SHP77 (cell line): ENCODE data around the gene SLC28A3.
"Not testable (repeated sequence)": the region's sequence is repeated elsewhere in the genome, so short reads cannot be mapped to it uniquely, and the experiment has no call there.

ENCODE experiments used
- DNase-seq, 2 experiments: peaks; one replicate each; lab custom pipeline; 2025; lab: John Stamatoyannopoulos, UW

The SLC28A3 gene

GRCh38 chr9:84340535-84340934, at the start of gene SLC28A3:
Gene SLC28A3, minus strand, starts transcription at chr9:84340758. Its CDS starts 125 bp downstream, at chr9:84340633.
- DNase-seq: no peak

GRCh38 chr9:84390254-84390653, 49.7 kb upstream of the SLC28A3 start:
- not testable (repeated sequence) for DNase-seq

GRCh38 chr9:84387821-84388220, 47.3 kb upstream of the SLC28A3 start:
- DNase-seq: no peak

- no peak for DNase-seq
These were observed 46.2 kb upstream of the SLC28A3 start for GRCh38 chr9:84386753-84387152.

GRCh38 chr9:84385386-84386040, 45.0 kb upstream of the SLC28A3 start:
- no peak for DNase-seq

GRCh38 chr9:84384617-84385016, 44.1 kb upstream of the SLC28A3 start:
- DNase-seq: no peak

- DNase-seq: no peak
These were observed 42.6 kb upstream of the SLC28A3 start for GRCh38 chr9:84383178-84383577.

- DNase-seq: no peak
These were observed 42.2 kb upstream of the SLC28A3 start for GRCh38 chr9:84382720-84383119.

GRCh38 chr9:84381508-84381907, 41.0 kb upstream of the SLC28A3 start:
- DNase-seq: no peak

- no peak for DNase-seq
These were observed 39.2 kb upstream of the SLC28A3 start for GRCh38 chr9:84379740-84380139.

- no peak for DNase-seq
These were observed 35.4 kb upstream of the SLC28A3 start for GRCh38 chr9:84375954-84376353.

- DNase-seq: no peak
These were observed 34.0 kb upstream of the SLC28A3 start for GRCh38 chr9:84374516-84374915.

GRCh38 chr9:84374013-84374412, 33.5 kb upstream of the SLC28A3 start:
- DNase-seq: no peak

GRCh38 chr9:84371737-84372136, 31.2 kb upstream of the SLC28A3 start:
- no peak for DNase-seq

GRCh38 chr9:84368601-84369000, 28.0 kb upstream of the SLC28A3 start:
- no peak for DNase-seq

- not testable (repeated sequence) for DNase-seq
These were observed 27.2 kb upstream of the SLC28A3 start for GRCh38 chr9:84367726-84368125.

GRCh38 chr9:84366683-84367082, 26.1 kb upstream of the SLC28A3 start:
- no peak for DNase-seq

GRCh38 chr9:84364894-84365490, 24.4 kb upstream of the SLC28A3 start:
- not testable (repeated sequence) for DNase-seq

- no peak for DNase-seq
These were observed 21.1 kb upstream of the SLC28A3 start for GRCh38 chr9:84361645-84362044.

- DNase-seq: no peak
These were observed 16.7 kb upstream of the SLC28A3 start for GRCh38 chr9:84357275-84357674.

- no peak for DNase-seq
These were observed 13.5 kb upstream of the SLC28A3 start for GRCh38 chr9:84354035-84354434.

GRCh38 chr9:84349671-84350070, 9.1 kb upstream of the SLC28A3 start:
- DNase-seq: no peak

GRCh38 chr9:84343111-84343521, 2.6 kb upstream of the SLC28A3 start:
- no peak for DNase-seq

GRCh38 chr9:84339962-84340361, 596 bp downstream of the SLC28A3 start:
- DNase-seq: no peak
